ENCODE measurements around the gene NDUFV3.

Gene NDUFV3

GRCh38 chr21:42853621-42854020 is 39.5 kb upstream of the NDUFV3 start (continued):
- TF ChIP-seq TSHZ1 (tag by site-specific recombination; IDR thresholded peaks at IDR 0.05; ENCODE audit: borderline replicate concordance) (no peak), PRDM1 (tag by site-specific recombination; IDR thresholded peaks at IDR 0.05) (no peak), ZNF311 (tag by site-specific recombination; IDR thresholded peaks at IDR 0.05; ENCODE audit: borderline replicate concordance) (no peak), GFI1B (tag by site-specific recombination; IDR thresholded peaks at IDR 0.05) (no peak), ZNF549 (tag by site-specific recombination; IDR thresholded peaks at IDR 0.05) (no peak), ZNF302 (tag by site-specific recombination; IDR thresholded peaks at IDR 0.05; ENCODE audit: low read depth) (no peak), ZNF555 (tag by site-specific recombination; conservative IDR thresholded peaks at IDR 0.05) (no peak), WT1 (tag by site-specific recombination; IDR thresholded peaks at IDR 0.05) (no peak)
- TF ChIP-seq, protein P1, sequence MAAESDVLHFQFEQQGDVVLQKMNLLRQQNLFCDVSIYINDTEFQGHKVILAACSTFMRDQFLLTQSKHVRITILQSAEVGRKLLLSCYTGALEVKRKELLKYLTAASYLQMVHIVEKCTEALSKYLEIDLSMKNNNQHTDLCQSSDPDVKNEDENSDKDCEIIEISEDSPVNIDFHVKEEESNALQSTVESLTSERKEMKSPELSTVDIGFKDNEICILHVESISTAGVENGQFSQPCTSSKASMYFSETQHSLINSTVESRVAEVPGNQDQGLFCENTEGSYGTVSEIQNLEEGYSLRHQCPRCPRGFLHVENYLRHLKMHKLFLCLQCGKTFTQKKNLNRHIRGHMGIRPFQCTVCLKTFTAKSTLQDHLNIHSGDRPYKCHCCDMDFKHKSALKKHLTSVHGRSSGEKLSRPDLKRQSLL (tag by site-specific recombination; IDR thresholded peaks at IDR 0.05), result no peak
- TF ChIP-seq, protein P2, sequence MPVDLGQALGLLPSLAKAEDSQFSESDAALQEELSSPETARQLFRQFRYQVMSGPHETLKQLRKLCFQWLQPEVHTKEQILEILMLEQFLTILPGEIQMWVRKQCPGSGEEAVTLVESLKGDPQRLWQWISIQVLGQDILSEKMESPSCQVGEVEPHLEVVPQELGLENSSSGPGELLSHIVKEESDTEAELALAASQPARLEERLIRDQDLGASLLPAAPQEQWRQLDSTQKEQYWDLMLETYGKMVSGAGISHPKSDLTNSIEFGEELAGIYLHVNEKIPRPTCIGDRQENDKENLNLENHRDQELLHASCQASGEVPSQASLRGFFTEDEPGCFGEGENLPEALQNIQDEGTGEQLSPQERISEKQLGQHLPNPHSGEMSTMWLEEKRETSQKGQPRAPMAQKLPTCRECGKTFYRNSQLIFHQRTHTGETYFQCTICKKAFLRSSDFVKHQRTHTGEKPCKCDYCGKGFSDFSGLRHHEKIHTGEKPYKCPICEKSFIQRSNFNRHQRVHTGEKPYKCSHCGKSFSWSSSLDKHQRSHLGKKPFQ (tag by site-specific recombination; IDR thresholded peaks at IDR 0.05), result no peak

- ChIA-PET POLR2A (interaction anchor here (0.9 to 1.6 kb wide), 2 partner anchors 10 to 12 kb away, joined by 3 read pairs; no protein-coding TSS in a partner anchor), CTCF (interaction anchor here (1.1 kb wide), 1 partner anchor 11 kb away, joined by 3 read pairs; no protein-coding TSS in a partner anchor)
- H3K27ac ChIP-seq (ENCODE audit: extremely low read depth, low read depth, low read length), result no peak overlapping the region
- H3K9me3 ChIP-seq (ENCODE audit: control insufficient read depth, insufficient read depth, low read depth, low read length), result no peaks in the 10 kb centered on the region
- H3K4me1 ChIP-seq (ENCODE audit: control insufficient read depth, insufficient read depth, low read length), result no peaks in the 10 kb centered on the region
- no peak overlapping the region for H3K4me3 ChIP-seq (ENCODE audit: low read depth, low read length)
- peaks cover 15 to 98% of the 10 kb centered on the region in 2 experiments; a peak in 2 of 3 replicates for H3K36me3 ChIP-seq (ENCODE audit: control insufficient read depth in 2 of 2, insufficient read depth in 1 of 2, low read length in 2 of 2)
- no peak for TF ChIP-seq ZNF24 (tag by site-specific recombination; IDR thresholded peaks at IDR 0.05)
- TF ChIP-seq ZNF155 (tag by site-specific recombination; IDR thresholded peaks at IDR 0.05), result no peak
- TF ChIP-seq YY2 (tag by site-specific recombination; IDR thresholded peaks at IDR 0.05), result no peak
- no peak for TF ChIP-seq ZNF510 (tag by site-specific recombination; IDR thresholded peaks at IDR 0.05; ENCODE audit: insufficient replicate concordance)
- TF ChIP-seq MZF1 (tag by site-specific recombination; IDR thresholded peaks at IDR 0.05; ENCODE audit: borderline replicate concordance), result no peak
- TF ChIP-seq ZNF140 (tag by site-specific recombination; IDR thresholded peaks at IDR 0.05), result no peak
- TF ChIP-seq, protein P3, sequence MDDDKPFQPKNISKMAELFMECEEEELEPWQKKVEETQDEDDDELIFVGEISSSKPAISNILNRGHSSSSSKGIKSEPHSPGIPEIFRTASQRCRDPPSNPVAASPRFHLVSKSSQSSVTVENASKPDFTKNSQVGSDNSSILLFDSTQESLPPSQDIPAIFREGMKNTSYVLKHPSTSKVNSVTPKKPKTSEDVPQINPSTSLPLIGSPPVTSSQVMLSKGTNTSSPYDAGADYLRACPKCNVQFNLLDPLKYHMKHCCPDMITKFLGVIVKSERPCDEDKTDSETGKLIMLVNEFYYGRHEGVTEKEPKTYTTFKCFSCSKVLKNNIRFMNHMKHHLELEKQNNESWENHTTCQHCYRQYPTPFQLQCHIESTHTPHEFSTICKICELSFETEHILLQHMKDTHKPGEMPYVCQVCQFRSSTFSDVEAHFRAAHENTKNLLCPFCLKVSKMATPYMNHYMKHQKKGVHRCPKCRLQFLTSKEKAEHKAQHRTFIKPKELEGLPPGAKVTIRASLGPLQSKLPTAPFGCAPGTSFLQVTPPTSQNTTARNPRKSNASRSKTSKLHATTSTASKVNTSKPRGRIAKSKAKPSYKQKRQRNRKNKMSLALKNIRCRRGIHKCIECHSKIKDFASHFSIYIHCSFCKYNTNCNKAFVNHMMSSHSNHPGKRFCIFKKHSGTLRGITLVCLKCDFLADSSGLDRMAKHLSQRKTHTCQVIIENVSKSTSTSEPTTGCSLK (tag by site-specific recombination; IDR thresholded peaks at IDR 0.05), result no peak
- TF ChIP-seq ZNF184 (tag by site-specific recombination; IDR thresholded peaks at IDR 0.05), result no peak
- no peak for TF ChIP-seq ZFP69B (tag by site-specific recombination; IDR thresholded peaks at IDR 0.05)
- no peak for TF ChIP-seq ZNF426 (tag by site-specific recombination; IDR thresholded peaks at IDR 0.05)
- TF ChIP-seq PRDM1 (tag by site-specific recombination; IDR thresholded peaks at IDR 0.05), result no peak
- no peak for TF ChIP-seq ZNF768 (tag by site-specific recombination; IDR thresholded peaks at IDR 0.05)
- no peak for TF ChIP-seq ZNF473 (tag by site-specific recombination; IDR thresholded peaks at IDR 0.05)
- TF ChIP-seq, protein P4, sequence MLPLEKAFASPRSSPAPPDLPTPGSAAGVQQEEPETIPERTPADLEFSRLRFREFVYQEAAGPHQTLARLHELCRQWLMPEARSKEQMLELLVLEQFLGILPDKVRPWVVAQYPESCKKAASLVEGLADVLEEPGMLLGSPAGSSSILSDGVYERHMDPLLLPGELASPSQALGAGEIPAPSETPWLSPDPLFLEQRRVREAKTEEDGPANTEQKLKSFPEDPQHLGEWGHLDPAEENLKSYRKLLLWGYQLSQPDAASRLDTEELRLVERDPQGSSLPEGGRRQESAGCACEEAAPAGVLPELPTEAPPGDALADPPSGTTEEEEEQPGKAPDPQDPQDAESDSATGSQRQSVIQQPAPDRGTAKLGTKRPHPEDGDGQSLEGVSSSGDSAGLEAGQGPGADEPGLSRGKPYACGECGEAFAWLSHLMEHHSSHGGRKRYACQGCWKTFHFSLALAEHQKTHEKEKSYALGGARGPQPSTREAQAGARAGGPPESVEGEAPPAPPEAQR (tag by site-specific recombination; IDR thresholded peaks at IDR 0.05), result no peak
- TF ChIP-seq KLF16 (tag by site-specific recombination; IDR thresholded peaks at IDR 0.05), result no peak
- no peak for TF ChIP-seq MYNN (tag by site-specific recombination; IDR thresholded peaks at IDR 0.05; ENCODE audit: borderline replicate concordance)
These were observed 38.7 kb upstream of the NDUFV3 start for GRCh38 chr21:42854246-42855010.
